Measurements from ENCODE around the gene SRSF7.

Gene SRSF7

GRCh38 chr2:38700113-38700785 is 50.9 kb downstream of the SRSF7 start:
- no peak for DNase-seq

GRCh38 chr2:38698467-38699003 is 52.6 kb downstream of the SRSF7 start:
- DNase-seq, result no peak

- no peak for DNase-seq
Observed at GRCh38 chr2:38697116-38697840, 53.9 kb downstream of the SRSF7 start.
